DMS 273 treated with DMSO at 0.1 percent for 48 hours (cell line): ENCODE data around the gene ACADVL.
A peak's percentile ranks its signal among the peaks of the same experiment; 100 is the strongest.

Experiments used
- DNase-seq: peaks from one replicate; lab custom pipeline; 2025; lab: John Stamatoyannopoulos, UW

ACADVL gene

DNA sequence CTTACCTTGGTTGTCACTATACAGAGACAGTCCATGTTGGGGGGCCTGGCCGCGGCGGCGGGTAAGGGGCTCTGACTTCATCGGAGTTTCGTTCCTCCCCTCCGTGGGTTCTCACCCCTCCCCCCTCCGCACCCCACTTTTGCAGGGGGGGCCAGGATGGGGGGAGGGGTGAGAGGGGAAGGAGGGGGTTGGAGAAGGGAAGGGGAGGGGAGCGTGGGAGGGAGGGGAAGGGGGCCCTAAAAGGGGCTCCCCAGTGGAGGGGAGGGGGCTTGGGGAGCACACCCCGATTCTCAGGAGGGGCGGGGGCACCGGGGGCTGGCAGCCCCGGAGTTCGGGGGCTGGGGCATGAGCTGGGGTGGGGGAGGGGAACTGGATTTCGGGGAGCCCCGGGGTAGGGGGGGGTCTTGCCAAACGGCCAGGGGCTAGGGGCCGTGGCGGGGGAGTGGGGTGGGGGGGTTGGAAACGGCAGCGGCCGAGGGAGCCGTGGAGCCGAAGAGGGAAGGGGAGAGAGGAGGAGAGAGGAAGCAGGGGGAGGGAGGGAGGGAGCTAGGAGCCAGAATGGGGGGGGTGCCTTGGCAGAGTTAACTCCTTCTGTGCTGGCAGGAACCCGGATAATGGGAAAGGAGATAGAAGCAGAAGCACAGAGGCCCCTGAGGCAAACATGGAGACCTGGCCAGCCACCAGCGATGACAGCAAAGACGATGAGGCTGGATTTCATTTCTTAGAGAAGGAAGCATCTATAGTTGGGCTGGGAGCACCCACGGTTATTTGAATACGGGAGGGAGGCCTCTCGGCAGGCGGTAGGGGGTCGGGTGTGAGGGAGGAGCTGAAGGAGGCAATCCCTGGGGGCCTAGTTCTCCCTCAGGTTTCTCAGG, 2.4 kb upstream of the ACADVL start:
- DNase-seq, result no peak

DNA sequence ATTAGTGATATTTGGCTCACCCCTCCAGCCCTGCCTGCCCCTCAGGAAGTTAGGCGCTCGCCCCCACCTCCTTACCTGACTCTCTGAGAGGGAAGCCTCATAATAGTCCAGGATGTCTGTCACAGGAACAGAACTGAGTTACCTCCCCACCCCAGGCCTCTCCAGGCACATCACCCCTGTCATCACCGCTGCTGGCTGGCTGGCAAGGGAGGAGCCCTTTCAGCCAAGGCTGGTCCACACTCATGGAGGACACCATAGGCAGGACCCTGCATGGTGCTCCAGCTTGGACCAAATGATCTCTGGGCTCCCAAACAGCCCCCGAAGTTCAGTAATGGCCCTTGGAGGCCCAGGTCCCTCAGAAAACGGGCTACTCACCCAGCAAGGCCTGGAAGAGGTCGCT, 1.6 kb upstream of the ACADVL start:
- DNase-seq, result no peak

DNA sequence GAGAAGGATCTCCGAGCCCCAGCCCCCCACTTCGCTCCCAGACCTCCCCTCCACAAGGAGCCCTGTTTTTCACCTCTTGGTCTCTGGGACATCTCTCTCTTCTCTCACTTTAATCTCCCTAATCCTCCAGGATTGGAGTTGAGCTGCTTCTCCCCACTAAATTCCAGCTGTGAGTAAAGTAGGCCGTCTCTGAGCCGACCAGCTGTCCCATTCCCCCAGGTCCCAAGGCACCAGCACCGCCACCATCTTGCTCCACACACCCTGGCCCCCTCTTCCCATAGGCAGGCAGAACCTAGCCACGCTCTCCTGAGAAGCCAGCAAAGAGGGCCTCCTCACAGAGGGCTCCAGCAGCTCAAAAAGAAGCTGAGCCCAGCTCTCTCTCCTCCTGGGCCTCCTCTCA, 980 bp upstream of the ACADVL start:
- no peak for DNase-seq

DNA sequence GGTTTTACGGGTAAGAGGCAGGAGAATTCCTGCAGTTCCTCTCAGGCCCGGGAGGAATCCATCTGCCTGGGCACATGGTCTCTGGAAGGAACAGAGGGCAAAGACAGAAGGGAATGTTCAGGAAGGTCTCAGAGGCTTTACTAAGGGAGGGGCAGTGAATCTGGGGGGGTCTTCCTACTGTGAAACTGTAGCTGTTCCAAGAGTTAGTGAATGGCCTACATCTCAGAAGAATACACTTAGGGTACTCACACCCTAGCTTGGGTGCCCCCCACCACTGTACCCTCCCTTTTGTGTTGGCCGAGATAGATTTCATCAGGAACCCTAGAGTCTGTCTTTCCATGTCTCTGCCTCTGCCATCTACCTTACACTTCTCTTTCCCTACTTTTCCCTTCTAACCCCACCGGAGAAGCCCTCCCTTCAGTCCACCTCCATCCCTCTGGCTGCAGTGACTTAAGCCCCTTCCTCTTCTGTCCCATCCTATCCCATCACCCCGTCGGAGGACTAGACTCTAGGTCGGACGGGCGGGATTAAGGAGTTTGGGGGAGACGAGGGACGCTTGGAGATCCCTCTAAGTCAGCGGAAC, 418 bp upstream of the ACADVL start:
- no peak for DNase-seq

DNA sequence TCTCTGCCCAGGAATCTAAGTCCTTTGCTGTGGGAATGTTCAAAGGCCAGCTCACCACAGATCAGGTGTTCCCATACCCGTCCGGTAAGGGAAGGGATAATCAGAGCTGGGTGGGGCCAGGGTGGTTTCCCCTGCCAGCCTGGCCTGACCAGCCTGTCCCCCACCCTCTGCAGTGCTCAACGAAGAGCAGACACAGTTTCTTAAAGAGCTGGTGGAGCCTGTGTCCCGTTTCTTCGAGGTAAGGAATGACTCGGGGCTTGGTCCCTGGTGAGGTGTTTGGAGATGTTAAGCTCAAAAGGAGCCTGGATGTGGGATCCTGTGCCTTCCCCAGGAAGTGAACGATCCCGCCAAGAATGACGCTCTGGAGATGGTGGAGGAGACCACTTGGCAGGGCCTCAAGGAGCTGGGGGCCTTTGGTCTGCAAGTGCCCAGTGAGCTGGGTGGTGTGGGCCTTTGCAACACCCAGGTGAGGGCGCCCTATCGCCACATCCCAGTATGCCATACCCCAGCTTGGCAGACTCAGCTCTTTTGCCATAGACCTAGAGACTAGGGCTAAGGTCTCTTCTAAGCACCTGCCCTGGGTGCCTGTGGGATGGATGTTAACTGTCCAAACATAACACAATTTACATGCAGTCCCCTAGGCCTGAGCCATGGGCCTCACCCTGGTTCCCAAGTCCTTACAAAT, 997 bp downstream of the ACADVL start:
- DNase-seq, result peak; percentile 16

DNA sequence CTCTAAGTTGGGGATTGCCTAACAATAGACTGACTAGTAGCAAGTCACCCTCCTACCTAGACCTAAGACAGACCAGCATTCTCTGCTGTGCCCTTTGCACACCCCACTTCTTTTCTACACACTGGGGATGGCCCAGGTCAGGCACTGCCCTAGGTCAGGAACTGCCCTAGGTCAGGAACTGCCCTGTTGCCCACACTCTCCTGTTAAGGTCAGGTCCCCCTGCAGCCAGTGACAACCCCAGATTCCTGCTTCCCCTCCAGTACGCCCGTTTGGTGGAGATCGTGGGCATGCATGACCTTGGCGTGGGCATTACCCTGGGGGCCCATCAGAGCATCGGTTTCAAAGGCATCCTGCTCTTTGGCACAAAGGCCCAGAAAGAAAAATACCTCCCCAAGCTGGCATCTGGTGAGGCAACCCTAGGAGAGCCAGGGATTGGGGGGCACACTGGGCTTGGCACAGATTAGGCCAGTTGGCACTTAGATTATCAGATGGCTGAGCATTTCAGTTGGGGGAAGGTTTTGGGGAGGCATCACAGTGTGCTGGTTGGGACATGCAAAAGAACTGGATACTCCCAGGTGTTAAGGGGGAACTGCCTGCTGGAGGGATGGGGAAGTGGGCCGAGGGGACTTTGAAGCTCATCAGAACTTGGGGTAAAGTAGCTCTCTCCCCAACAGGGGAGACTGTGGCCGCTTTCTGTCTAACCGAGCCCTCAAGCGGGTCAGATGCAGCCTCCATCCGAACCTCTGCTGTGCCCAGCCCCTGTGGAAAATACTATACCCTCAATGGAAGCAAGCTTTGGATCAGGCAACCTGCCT, 1.7 kb downstream of the ACADVL start:
- no peak for DNase-seq

DNA sequence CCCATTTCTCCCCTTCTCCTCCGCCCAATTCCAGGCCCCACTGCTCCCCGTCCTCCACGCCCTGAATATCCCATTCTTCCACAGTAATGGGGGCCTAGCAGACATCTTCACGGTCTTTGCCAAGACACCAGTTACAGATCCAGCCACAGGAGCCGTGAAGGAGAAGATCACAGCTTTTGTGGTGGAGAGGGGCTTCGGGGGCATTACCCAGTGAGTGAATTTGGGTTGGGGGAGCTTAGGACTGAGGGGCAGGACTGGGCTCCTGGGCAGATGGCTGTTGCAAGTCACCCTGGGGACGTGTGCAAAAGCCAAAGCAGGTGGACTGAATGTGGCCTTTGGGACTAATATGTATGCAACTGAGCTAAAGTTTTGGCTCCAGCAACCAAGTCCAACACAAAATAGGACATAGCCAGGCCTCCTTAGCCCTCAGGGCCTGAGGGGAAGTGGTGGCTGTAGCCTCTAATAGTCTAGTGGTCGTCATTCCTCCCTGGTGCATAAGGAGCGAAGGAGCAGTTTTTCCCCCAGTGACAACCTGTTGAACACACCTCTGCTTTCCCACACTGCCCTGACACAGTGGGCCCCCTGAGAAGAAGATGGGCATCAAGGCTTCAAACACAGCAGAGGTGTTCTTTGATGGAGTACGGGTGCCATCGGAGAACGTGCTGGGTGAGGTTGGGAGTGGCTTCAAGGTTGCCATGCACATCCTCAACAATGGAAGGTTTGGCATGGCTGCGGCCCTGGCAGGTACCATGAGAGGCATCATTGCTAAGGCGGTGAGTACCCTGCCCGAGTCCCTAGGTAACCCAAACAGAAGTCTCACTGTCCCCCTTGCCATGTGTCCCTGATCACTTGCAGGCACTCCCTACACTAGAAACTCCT, 2.6 kb downstream of the ACADVL start:
- DNase-seq, result no peak

DNA sequence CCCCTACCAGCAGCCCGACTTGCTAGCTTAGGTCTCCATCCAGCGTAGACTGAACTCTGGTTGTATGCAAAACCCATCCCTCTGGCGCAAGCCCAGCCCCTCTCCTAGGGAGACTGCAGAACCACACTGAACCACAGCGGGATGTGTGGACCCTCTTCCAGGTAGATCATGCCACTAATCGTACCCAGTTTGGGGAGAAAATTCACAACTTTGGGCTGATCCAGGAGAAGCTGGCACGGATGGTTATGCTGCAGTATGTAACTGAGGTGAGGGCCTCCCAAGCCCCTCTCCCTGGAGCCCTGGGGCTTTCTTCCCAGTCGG, 3.2 kb downstream of the ACADVL start:
- no peak for DNase-seq

DNA sequence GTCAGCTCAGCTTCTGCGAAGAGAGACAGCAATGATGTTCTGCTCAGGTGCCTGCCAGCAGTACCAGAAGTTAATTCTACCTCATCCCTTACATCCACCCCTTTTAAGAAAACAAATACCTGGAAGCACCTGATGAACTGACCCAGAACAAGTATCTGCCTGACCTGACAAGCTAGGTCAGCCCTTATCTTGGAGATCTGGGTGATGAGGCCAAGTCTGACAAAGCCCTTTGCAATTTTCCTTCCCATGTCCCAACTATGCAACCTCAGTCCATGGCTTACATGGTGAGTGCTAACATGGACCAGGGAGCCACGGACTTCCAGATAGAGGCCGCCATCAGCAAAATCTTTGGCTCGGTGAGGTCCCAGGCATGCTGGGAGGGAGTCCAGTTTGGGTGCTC, 3.6 kb downstream of the ACADVL start:
- no peak for DNase-seq

DNA sequence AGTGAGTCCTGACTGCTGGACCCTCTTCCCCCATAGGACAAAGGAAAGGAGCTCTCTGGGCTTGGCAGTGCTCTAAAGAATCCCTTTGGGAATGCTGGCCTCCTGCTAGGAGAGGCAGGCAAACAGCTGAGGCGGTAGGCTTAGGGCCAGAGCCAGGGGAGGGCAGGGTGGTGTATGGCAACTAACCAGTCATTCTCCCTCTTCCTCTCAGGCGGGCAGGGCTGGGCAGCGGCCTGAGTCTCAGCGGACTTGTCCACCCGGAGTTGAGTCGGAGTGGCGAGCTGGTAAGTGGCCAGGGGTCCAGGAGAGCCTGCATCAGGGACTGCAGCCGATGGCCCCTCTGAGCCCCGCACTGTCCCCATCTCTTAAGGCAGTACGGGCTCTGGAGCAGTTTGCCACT, 4.4 kb downstream of the ACADVL start:
- no peak for DNase-seq

DNA sequence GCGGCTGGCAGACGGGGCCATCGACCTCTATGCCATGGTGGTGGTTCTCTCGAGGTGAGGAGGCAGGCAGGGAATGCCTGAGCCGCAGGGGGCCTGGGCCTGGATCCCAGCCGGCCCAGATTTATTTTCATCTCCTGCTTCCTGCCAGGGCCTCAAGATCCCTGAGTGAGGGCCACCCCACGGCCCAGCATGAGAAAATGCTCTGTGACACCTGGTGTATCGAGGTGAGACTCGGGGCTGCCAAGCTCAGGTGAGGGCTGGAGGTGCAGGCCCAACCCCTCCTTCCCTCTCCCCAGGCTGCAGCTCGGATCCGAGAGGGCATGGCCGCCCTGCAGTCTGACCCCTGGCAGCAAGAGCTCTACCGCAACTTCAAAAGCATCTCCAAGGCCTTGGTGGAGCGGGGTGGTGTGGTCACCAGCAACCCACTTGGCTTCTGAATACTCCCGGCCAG, 4.9 kb downstream of the ACADVL start:
- no peak for DNase-seq

DNA sequence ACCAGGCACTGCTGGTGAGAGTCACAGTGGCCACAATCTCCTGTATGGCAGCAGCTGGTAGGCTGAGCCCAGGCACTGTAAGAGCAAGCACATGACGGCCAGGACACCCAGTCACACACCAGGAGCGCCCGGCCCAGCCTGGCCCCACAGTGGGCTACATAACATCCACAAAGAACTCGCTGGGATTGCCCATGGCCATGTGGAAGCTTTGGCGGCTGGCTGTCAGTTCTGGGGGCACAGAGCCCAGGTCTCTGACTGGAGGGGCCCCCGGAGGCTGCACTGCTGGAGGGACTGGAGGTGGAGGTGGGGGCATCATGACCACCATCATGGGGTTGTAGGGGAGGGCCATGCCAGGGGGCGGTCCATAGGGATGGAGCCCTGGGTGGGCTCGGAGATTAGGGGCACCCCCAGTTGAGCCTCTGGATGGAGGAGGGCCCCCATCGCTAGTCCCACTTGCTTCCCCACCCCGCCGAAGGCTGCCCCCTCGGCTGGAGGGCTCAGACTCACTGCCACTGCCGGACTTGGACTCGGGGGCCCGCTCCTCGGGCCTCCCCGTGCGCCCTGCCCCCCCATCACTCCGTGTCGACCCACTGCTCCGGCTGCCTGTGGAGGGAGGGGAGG, 6.1 kb downstream of the ACADVL start:
- no peak for DNase-seq

DNA sequence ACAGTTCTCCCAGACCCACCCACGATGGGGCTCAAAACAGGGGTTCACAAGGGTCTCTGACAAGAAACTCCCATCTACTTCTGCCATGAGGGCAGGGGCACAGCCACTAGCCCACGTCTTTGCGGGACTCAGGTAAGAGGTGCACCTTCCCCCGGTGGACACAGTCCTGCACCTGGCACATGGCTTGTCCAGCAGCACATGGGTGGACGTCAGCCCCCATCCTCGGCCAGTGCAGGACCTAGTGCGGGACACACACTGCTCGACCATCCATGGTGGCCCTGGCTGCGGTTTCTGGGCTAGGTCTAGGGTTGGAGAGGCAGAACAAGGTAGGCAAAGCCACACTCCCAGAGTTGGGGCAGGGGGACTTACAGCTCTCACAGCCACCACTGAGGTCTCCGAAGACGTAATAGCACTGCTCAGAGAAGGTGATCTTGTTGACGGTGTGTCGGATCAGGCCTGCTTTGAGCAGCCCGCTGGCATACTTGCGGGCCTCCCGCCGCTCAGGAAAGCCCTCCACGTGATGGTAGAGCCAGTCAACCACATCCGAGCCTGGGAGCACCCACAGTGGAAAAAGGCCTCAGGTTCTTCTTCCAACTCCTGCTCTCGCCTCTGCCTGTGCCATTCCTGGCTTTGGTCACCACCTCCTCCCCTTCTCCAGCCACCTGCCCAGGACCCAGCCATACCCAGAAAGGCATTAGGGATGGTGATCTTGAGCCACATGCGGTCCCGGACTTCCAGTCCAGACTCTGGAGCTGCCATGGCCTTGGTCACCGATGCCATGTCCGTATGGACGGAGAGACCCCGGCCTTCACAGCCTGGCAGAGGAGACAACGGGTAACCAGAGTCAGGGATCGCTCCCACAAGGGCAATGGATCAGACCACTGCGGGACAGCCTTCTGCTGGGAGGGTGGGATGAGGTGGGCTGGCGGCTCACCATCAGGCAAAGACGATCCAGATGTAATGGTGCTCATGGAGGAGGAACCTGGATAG, 7.3 kb downstream of the ACADVL start:
- no peak for DNase-seq

DNA sequence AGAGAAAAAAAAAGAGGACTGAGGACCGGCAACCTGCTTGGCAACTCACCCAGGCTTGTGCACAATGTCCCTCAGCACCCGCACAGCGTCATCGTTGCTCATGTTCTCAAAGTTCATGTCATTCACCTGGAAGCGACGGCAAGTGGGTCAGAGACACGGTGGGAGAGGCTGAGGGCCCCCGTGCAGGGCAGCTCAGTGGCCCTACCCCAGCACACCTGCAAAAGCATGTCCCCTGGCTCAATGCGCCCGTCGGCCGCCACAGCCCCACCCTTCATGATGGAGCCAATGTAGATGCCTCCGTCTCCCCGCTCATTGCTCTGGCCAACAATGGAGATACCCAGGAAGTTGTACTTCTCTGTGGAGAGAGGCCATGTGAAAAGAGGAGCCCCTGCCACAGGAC, 9.2 kb downstream of the ACADVL start:
- no peak for DNase-seq

DNA sequence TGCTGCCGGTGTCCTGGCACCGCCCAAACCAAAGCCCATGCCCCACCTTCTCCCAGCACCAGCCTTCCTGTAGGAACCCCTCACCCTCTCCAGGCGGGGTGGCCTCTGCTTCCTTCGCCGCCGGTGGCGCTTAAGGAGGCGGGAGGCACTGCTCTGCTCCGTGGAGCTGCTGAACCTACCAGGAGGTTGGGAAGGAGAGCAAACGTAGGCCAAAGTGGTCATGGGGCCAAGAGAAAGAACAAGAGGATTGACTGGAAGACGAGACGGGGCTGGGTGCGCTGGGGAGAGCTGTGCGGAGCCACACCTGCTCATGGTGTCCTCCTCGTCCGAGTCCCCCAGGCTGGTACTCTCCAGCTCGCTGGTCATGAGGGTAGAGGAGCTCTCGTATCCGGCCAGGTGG, 9.8 kb downstream of the ACADVL start:
- no peak for DNase-seq

DNA sequence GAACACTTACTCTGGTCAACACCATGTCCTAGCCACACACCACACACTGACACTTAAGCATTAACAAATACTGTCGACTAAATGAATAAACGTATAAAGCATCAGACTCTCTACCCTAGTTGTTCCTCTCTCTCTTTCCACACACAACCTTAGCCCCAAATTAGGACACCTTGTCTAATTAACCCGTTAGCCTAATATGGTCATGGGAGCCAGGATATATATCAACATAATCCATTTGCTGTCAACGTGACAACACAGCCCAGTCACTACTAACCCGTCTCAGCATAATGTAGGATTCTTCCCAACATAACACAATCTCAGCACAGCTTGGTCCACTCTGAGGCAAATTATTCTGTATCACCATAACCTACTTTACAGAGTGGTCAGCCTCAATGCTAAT, 12.4 kb downstream of the ACADVL start:
- DNase-seq, result no peak

DNA sequence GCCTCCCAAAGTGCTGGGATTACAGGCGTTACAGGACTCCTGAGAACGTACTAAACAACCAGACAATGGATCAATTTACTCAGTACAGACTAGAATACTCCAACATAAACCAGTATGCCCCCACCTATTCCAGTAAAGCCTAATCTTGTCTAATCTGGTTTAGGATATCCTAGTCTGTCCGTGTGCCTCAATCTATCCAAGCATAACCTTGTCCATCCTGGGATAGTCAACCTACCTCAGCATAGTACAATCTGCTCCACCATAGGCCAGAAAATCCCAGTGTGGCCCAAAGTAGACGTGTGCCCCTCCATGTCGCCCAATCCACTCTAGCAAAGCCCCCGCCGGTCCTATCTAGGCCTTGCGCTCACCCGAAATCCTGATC, 14.0 kb downstream of the ACADVL start:
- DNase-seq, result no peak

DNA sequence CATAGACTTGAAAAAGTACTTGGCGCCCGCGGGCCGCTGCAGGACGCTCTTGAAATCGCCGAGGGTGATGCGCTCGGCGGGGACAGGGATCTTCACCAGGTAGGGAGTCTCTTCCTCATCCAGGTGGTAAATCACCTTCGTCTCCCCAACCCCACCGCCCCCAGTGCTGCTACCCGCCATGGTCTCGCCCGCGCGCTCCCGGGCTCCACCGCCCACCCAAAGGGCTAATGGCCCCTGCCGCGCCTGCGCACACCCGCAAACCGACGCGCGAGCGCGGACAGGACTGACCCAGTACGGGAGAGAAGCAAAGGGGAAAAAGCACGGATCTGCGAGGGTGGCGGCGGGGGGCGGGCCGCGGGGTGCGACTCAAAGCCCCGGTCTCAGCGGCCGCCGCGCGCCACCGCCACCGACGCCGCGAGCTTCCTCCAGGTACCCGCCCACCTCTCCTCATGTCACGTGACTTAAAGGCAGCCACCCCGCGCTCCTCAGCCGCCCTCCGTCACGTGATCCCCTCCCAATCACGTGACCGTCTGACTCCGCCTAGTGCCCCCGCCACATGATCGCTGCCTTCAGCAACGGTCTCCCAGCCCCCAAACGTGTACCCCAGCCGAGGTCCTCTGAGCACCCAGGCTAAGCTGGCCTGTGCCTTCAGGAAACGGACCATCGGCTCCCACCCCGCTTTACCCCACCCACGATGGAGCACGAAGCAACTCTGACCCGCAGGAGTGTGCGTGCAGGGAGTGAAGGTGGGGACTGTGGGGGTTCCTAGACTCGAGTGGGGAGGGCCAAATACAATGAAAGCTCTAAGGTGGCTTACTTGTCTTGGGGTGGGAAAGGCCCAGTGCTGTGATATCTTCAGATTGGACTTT, 14.6 kb downstream of the ACADVL start, which contains the start of gene DVL2:
Gene DVL2 (minus strand): TSS at position 435 of the 869 bp plus-strand sequence. CDS start 255 bp downstream, at position 180.
- peak; percentile 86 for DNase-seq
